ENCODE measurements around the gene TMEM183A.

DNA sequence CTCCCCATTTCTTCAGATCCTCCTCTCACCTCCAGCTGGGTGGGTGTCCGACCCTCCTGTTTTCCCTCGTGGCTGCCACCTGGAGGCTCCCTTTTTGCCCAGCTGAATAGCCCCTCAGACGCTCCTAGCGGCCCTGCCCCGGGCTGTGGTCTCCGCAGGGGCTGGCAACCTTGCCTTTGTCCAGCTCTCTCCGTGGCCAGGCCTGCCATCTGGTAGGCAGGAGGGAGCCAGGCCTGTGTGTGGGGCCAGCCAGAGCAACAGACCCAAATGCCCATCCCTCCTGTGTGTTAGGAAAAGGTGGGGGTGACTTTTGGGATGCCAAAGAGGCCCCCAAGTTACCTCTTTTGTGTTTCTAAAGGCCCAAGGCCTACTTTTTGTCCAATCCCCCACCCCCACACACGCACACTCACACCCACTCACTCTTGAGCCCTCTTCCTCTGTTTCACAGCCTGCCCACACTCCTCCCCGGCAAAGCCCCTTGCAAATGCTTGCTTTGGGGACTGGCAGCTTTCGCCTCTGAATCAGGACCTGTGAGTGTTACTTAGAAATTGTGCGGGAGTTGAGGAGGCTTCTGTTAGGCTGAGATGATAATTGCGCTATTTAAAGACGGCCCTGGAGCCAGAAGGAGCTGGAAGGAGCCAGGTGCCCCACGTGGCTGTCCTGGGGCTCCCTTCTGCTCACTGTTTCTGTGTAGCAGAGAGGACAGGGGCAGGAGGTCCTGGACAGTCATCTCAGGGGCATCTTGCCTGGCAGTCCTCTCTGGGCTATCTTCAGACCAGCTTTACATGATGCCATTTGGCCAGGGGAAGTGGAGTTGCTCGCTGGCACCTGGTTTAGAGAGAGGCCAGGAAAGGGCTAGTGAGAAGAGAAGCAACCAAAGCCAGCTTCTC, 28.2 kb downstream of the TMEM183A start:
- TF ChIP-seq POLR2AphosphoS5 (IDR thresholded peaks at IDR 0.05; ENCODE audit: low read depth, low read length) = no peak
- TF ChIP-seq, protein P1, sequence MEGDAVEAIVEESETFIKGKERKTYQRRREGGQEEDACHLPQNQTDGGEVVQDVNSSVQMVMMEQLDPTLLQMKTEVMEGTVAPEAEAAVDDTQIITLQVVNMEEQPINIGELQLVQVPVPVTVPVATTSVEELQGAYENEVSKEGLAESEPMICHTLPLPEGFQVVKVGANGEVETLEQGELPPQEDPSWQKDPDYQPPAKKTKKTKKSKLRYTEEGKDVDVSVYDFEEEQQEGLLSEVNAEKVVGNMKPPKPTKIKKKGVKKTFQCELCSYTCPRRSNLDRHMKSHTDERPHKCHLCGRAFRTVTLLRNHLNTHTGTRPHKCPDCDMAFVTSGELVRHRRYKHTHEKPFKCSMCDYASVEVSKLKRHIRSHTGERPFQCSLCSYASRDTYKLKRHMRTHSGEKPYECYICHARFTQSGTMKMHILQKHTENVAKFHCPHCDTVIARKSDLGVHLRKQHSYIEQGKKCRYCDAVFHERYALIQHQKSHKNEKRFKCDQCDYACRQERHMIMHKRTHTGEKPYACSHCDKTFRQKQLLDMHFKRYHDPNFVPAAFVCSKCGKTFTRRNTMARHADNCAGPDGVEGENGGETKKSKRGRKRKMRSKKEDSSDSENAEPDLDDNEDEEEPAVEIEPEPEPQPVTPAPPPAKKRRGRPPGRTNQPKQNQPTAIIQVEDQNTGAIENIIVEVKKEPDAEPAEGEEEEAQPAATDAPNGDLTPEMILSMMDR (IDR thresholded peaks at IDR 0.05) = no peak

Measured in Panc1 (cell line).